ENCODE measurements around the gene ALDH16A1. TPM values are rescaled to one million over a fixed set of nuclear protein-coding genes. Genes with fewer than 3 reads are reported as not detected.
A peak's percentile ranks its signal among the peaks of the same experiment; 100 is the strongest.

The ALDH16A1 gene
- total and polyA plus RNA-seq, 11 donors, result 3.4 to 18.6 (median 8.5) TPM

GRCh38 chr19:49421039-49421877 lies 31.8 kb upstream of the ALDH16A1 start:
- WGBS, 4 donors, result 6 to 10% (median 8%) methylated on average over 39 to 48 of the region's 48 CpGs
- Histone ChIP-seq H3K4me3 (peak overlapping the region in 9 of 12 donors; percentile 11 to 39 (median 28)), H3K27ac (no peak overlapping the region), H3K27me3 (peaks cover 40 to 100% (median 76%) of the 10 kb centered on the region in 9 donors), H3K36me3 (no peaks in the 10 kb centered on the region), H3K9me3 (no peaks in the 10 kb centered on the region), H3K4me1 (peaks cover 0 to 39% (median 27%) of the 10 kb centered on the region in 12 donors)
- TF ChIP-seq CTCF (IDR thresholded peaks at IDR 0.05), result no peak
- TF ChIP-seq POLR2A (IDR thresholded peaks at IDR 0.05), result no peak
- peak; percentile 41 to 84 (median 66) for ATAC-seq
- intact Hi-C loops (cut with DNase I), result no loop called here
- peak; percentile 70 to 83 (median 73) for DNase-seq

- Histone ChIP-seq H3K4me3 (peak overlapping the region in 1 of 12 donors; percentile 3), H3K4me1 (peaks cover 0 to 42% (median 27%) of the 10 kb centered on the region in 12 donors), H3K27me3 (peaks cover 44 to 100% (median 79%) of the 10 kb centered on the region in 9 donors), H3K9me3 (no peaks in the 10 kb centered on the region), H3K36me3 (no peaks in the 10 kb centered on the region), H3K27ac (no peak overlapping the region)
- ATAC-seq, result no peak
- TF ChIP-seq POLR2A (IDR thresholded peaks at IDR 0.05), result no peak
- TF ChIP-seq CTCF (IDR thresholded peaks at IDR 0.05), result no peak
- intact Hi-C loops (cut with DNase I), result no loop called here
- DNase-seq, result no peak
- 14 to 20% (median 19%) methylated on average over 3 of the region's 3 CpGs for WGBS, 4 donors
Observed at GRCh38 chr19:49421878-49422202, 31.2 kb upstream of the ALDH16A1 start.

GRCh38 chr19:49422407-49423070 lies 30.5 kb upstream of the ALDH16A1 start:
- no peaks in the 10 kb centered on the region for H3K36me3 ChIP-seq
- peak overlapping the region; percentile 1 to 46 (median 28) for H3K4me3 ChIP-seq
- 2 to 3% (median 2%) methylated on average over 42 to 58 of the region's 58 CpGs for WGBS, 4 donors
- TF ChIP-seq POLR2A (IDR thresholded peaks at IDR 0.05), result no peak
- peak; percentile 21 to 61 (median 43) for TF ChIP-seq CTCF (IDR thresholded peaks at IDR 0.05)
- peaks cover 0 to 42% (median 27%) of the 10 kb centered on the region in 12 donors for H3K4me1 ChIP-seq
- H3K27me3 ChIP-seq, result peaks cover 50 to 100% (median 83%) of the 10 kb centered on the region in 9 donors
- intact Hi-C loops (cut with DNase I), result no loop called here
- ATAC-seq, result peak in 3 of 4 donors; percentile 66 to 79 (median 71)
- H3K27ac ChIP-seq, result no peak overlapping the region
- no peaks in the 10 kb centered on the region for H3K9me3 ChIP-seq
- peak in 3 of 5 donors; percentile 39 to 57 (median 47) for DNase-seq

Measured in heart left ventricle (tissue), 16 donors.